ENCODE data around the gene SEMA4G.

Gene SEMA4G, protein sequence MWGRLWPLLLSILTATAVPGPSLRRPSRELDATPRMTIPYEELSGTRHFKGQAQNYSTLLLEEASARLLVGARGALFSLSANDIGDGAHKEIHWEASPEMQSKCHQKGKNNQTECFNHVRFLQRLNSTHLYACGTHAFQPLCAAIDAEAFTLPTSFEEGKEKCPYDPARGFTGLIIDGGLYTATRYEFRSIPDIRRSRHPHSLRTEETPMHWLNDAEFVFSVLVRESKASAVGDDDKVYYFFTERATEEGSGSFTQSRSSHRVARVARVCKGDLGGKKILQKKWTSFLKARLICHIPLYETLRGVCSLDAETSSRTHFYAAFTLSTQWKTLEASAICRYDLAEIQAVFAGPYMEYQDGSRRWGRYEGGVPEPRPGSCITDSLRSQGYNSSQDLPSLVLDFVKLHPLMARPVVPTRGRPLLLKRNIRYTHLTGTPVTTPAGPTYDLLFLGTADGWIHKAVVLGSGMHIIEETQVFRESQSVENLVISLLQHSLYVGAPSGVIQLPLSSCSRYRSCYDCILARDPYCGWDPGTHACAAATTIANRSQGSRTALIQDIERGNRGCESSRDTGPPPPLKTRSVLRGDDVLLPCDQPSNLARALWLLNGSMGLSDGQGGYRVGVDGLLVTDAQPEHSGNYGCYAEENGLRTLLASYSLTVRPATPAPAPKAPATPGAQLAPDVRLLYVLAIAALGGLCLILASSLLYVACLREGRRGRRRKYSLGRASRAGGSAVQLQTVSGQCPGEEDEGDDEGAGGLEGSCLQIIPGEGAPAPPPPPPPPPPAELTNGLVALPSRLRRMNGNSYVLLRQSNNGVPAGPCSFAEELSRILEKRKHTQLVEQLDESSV

GRCh38 chr10:100969187-100970075, at the start of gene SEMA4G:
Gene SEMA4G (plus strand): TSS chr10:100969504. CDS start chr10:100972913, 3,409 bp downstream.
- peak; percentile 79 for TF ChIP-seq CTCF (IDR thresholded peaks at IDR 0.05; ENCODE audit: insufficient read depth, low read depth, low read length, missing control alignments)
- DNase-seq (ENCODE audit: low read depth): peak; percentile 45

DNA sequence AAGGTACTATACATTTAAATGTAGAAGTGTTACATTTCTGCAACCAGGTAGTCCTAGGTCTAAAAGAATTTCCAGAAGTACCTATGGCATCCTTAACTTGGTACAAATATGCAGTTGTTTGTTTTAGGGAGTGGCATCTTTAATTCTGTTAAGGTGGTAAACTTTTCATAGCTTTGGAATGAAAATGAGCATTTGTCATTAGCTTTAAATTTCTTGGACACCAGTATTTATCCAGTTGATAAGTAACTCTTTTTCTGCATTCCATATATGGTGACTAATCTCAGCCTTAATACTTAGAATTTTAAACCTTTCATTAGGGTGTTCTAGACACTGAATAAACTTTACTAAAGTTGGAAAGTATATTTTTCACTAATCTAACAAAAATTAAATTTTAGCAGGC, 45.7 kb upstream of the SEMA4G start:
- DNase-seq (ENCODE audit: low read depth): no peak
- no peak overlapping the region for H3K4me3 ChIP-seq (ENCODE audit: low read depth, low read length)
- TF ChIP-seq CTCF (IDR thresholded peaks at IDR 0.05; ENCODE audit: insufficient read depth, low read depth, low read length, missing control alignments): no peak

More at GRCh38 chr10:100969187-100970075, at the start of gene SEMA4G:
- H3K4me3 ChIP-seq (ENCODE audit: low read depth, low read length): peak within 1 kb of the TSS; percentile 50

DNA sequence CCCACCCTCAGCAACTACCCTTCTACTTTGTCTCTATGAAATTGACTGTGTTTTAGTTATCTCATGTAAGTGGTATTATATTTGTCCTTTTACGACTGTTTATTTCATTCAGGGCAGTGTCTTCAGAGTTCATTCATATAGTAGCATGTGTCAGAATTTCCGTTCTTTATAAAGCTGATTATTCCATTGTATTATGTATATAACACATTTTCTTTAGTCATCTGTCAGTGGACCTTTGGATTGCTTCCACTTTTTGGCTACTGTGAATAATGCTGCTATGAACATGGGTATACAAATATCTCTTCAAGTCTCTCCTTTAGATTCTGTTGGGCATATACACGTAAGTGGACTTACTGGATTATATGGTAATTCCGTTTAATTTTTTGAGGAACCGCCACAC, 42.0 kb upstream of the SEMA4G start:
- DNase-seq (ENCODE audit: low read depth): no peak
- no peak overlapping the region for H3K4me3 ChIP-seq (ENCODE audit: low read depth, low read length)

DNA sequence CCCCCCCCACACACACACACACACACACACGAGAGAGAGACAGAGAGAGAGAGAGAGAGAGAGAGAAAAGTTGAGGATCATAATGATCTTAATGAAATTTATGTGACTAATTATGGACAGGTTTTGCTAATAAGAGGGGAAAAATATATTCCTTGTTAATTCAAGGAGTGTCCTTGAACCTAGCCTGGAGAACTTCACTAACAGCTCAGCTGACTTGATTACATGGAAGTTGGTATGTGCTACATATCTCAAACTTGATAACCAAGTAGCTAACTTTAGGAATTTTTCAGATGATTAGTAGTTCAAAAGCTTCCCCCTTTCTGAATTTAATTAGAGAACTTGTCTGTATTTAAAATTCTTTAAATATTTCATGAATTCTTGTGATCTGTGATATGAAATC, 41.3 kb upstream of the SEMA4G start:
- no peak for DNase-seq (ENCODE audit: low read depth)

More for the DNA sequence above, 42.0 kb upstream of the SEMA4G start:
- TF ChIP-seq CTCF (IDR thresholded peaks at IDR 0.05; ENCODE audit: insufficient read depth, low read depth, low read length, missing control alignments): no peak

DNA sequence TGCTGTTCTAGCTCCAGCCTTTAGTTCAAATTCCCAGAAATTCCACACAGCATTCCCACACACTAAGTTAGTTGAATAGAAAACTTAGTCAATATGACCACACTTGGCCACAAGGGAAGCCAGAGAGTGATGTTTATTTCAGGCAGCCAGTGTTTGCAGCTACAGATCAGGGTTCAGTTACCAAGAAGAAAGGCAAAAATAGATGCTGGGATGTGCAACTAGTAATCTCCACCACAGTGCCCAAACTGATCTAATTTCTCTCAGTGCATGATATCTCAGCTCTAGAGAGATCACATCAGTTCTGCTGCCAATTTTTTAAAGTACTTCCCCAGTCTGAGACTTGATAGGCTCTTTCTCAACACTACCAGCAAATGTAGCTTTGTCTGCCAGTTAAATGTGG, 38.9 kb upstream of the SEMA4G start:
- no peak for DNase-seq (ENCODE audit: low read depth)
- TF ChIP-seq CTCF (IDR thresholded peaks at IDR 0.05; ENCODE audit: insufficient read depth, low read depth, low read length, missing control alignments): no peak
- no peak overlapping the region for H3K4me3 ChIP-seq (ENCODE audit: low read depth, low read length)

More for the DNA sequence above, 41.3 kb upstream of the SEMA4G start:
- no peak for TF ChIP-seq CTCF (IDR thresholded peaks at IDR 0.05; ENCODE audit: insufficient read depth, low read depth, low read length, missing control alignments)
- no peak overlapping the region for H3K4me3 ChIP-seq (ENCODE audit: low read depth, low read length)

GRCh38 chr10:100934084-100934659, 35.1 kb upstream of the SEMA4G start:
- H3K4me3 ChIP-seq (ENCODE audit: low read depth, low read length): no peak overlapping the region
- TF ChIP-seq CTCF (IDR thresholded peaks at IDR 0.05; ENCODE audit: insufficient read depth, low read depth, low read length, missing control alignments): peak; percentile 38
- DNase-seq (ENCODE audit: low read depth): peak; percentile 10
